A673 (cell line): ENCODE measurements around the gene UPK3A. TPM values are rescaled to one million over a fixed set of nuclear protein-coding genes. Genes with fewer than 3 reads are reported as not detected.

ENCODE experiments used
- BruUV-seq: library from RNA; stranded (reverse); fragments of 400-500 nt; replicated peaks from 2 replicates; lab custom pipeline; 2021; lab: Mats Ljungman, UMichigan
- CTCF ChIA-PET: fragments of 300-600 bp; sonication (Branson Sonifier 250); formaldehyde crosslinking; loops from one replicate; lab custom pipeline; 2022; ENCODE audit warnings: antibody characterized with exemption; lab: Charles Lee
- POLR2A ChIA-PET: fragments of 300-600 bp; sonication (Branson Sonifier 250); formaldehyde crosslinking; loops from one replicate; lab custom pipeline; 2022; ENCODE audit warnings: antibody characterized with exemption; ENCODE audit not compliant: low non-redundant PET; lab: Charles Lee
- DNase-seq: peaks from one replicate; pipeline ENCODE4 v3.0.0-alpha.2; 2015; ENCODE audit warnings: low spot score
- H3K27ac ChIP-seq: fragments of 200-600 bp; sonication (generic); 2 replicates; pipeline ENCODE4 v1.5.1; 2016; ENCODE audit warnings: mixed run types, low read depth, mild to moderate bottlenecking, mixed read lengths, antibody characterized with exemption, low read length; ENCODE audit not compliant: poor library complexity, severe bottlenecking
- H3K27me3 ChIP-seq: fragments of 200-600 bp; sonication (generic); replicated peaks from 2 replicates; pipeline ENCODE4 v1.6.1; 2017; ENCODE audit warnings: mixed run types, low read depth, mild to moderate bottlenecking, mixed read lengths, antibody characterized with exemption, low read length; ENCODE audit not compliant: insufficient read depth, poor library complexity
- H3K36me3 ChIP-seq: fragments of 200-600 bp; sonication (generic); 2 replicates; pipeline ENCODE4 v1.6.1; 2016; ENCODE audit warnings: mixed run types, mild to moderate bottlenecking, mixed read lengths, antibody characterized with exemption, low read length; ENCODE audit not compliant: insufficient read depth, poor library complexity, severe bottlenecking
- H3K4me1 ChIP-seq: fragments of 200-600 bp; sonication (generic); 2 replicates; pipeline ENCODE4 v1.6.1; 2017; ENCODE audit warnings: mixed run types, mild to moderate bottlenecking, mixed read lengths, antibody characterized with exemption, low read length; ENCODE audit not compliant: insufficient read depth, poor library complexity, severe bottlenecking
- H3K4me3 ChIP-seq: fragments of 200-600 bp; sonication (generic); 2 replicates; pipeline ENCODE4 v1.5.1; 2016; ENCODE audit warnings: low read depth, mixed run types, mild to moderate bottlenecking, mixed read lengths, low read length; ENCODE audit not compliant: poor library complexity, severe bottlenecking
- H3K9me3 ChIP-seq: fragments of 200-600 bp; sonication (generic); 2 replicates; pipeline ENCODE4 v1.6.1; 2016; ENCODE audit warnings: mixed run types, low read depth, mild to moderate bottlenecking, mixed read lengths, antibody characterized with exemption, low read length; ENCODE audit not compliant: poor library complexity, severe bottlenecking
- EZH2 ChIP-seq: fragments of 200-600 bp; sonication (generic); IDR thresholded peaks from 2 replicates; pipeline ENCODE4 v1.6.1; 2017; ENCODE audit warnings: borderline replicate concordance, low read depth, mild to moderate bottlenecking, mixed read lengths, antibody characterized with exemption, low read length; ENCODE audit not compliant: poor library complexity, severe bottlenecking
- intact Hi-C: fragments of 100-400 bp; cut with micrococcal nuclease; formaldehyde crosslinking; loops from one replicate; pipeline ENCODE4 v1.10.0; 2022; ENCODE audit not compliant: unreplicated experiment
- total RNA-seq: library from RNA; stranded (reverse); gene quantifications from 2 replicates; pipeline ENCODE4 v1.2.3, GENCODE V29; 2021
- TF ChIP-seq, protein P1 (sequence below): fragments of 300-800, 200-600 bp; sonication (generic); conservative IDR thresholded peaks from 2 replicates; pipeline ENCODE4 v1.5.1; 2017; ENCODE audit warnings: low read depth, mild to moderate bottlenecking, antibody characterized with exemption, low read length, moderate library complexity, mixed read lengths

UPK3A gene
- total RNA-seq, 1 experiment from 2014 or later, result not detected

- Histone ChIP-seq H3K4me3 (no peak overlapping the region), H3K36me3 (no peaks in the 10 kb centered on the region), H3K4me1 (peaks cover 9% of the 10 kb centered on the region), H3K27me3 (no peaks in the 10 kb centered on the region), H3K9me3 (no peaks in the 10 kb centered on the region), H3K27ac (no peak overlapping the region)
- no TSS peak for BruUV-seq
- CTCF ChIA-PET, result no interaction called here
- intact Hi-C loops, result no loop called here
- TF ChIP-seq EZH2, result no peak
- TF ChIP-seq, protein P1, sequence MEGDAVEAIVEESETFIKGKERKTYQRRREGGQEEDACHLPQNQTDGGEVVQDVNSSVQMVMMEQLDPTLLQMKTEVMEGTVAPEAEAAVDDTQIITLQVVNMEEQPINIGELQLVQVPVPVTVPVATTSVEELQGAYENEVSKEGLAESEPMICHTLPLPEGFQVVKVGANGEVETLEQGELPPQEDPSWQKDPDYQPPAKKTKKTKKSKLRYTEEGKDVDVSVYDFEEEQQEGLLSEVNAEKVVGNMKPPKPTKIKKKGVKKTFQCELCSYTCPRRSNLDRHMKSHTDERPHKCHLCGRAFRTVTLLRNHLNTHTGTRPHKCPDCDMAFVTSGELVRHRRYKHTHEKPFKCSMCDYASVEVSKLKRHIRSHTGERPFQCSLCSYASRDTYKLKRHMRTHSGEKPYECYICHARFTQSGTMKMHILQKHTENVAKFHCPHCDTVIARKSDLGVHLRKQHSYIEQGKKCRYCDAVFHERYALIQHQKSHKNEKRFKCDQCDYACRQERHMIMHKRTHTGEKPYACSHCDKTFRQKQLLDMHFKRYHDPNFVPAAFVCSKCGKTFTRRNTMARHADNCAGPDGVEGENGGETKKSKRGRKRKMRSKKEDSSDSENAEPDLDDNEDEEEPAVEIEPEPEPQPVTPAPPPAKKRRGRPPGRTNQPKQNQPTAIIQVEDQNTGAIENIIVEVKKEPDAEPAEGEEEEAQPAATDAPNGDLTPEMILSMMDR, result no peak
- no peak for DNase-seq
- POLR2A ChIA-PET, result no interaction called here
Measured at GRCh38 chr22:45304971-45305370, 20.2 kb downstream of the UPK3A start.

DNA sequence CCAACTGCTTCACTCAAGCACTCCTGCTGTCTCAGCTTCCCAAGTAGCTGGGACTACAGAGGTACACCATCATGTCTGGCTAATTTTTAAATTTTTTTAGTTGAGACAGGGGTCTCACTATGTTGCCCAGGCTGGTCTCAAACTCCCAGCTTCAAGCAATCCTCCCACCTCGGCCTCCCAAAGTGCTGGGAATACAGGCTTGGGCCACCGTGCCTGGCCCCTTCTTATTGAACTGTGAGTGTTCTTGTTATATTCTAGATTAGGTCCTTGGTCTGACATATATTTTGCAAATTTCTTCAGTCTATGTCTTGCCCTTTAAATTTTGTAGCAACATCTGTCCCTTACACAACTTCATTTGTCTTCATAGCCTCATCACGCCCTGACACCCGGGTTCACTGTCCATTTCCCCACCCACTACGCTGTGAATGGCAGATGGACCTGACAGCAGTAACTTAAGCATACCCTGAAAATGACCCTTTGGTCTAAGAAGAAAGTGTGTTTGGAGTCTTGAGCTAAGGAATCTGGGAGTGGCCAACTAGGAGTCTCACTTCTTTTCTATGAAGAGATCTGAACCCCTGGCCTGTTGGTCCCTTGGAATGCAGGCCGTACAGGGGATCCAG is 20.8 kb downstream of the UPK3A start:
- CTCF ChIA-PET, result no interaction called here
- no peaks in the 10 kb centered on the region for H3K27me3 ChIP-seq
- intact Hi-C loops, result no loop called here
- no peak overlapping the region for H3K27ac ChIP-seq
- TF ChIP-seq, protein P1, result no peak
- no peak for TF ChIP-seq EZH2
- no peaks in the 10 kb centered on the region for H3K36me3 ChIP-seq
- no peak for DNase-seq
- peaks cover 9% of the 10 kb centered on the region for H3K4me1 ChIP-seq
- POLR2A ChIA-PET, result no interaction called here
- no TSS peak for BruUV-seq
- no peak overlapping the region for H3K4me3 ChIP-seq
- no peaks in the 10 kb centered on the region for H3K9me3 ChIP-seq

GRCh38 chr22:45306139-45306538 is 21.4 kb downstream of the UPK3A start:
- no peak for DNase-seq
- Histone ChIP-seq H3K27ac (no peak overlapping the region), H3K9me3 (no peaks in the 10 kb centered on the region), H3K27me3 (no peaks in the 10 kb centered on the region), H3K4me1 (peaks cover 14% of the 10 kb centered on the region), H3K4me3 (no peak overlapping the region), H3K36me3 (no peaks in the 10 kb centered on the region)
- BruUV-seq, result no TSS peak
- ChIA-PET POLR2A (no interaction called here), CTCF (no interaction called here)
- no peak for TF ChIP-seq EZH2
- TF ChIP-seq, protein P1, result no peak
- intact Hi-C loops, result no loop called here
